HEK293 (cell line): ENCODE results near the gene IRX6.

Experiments used
- ZNF239 ChIP-seq: fragments of 450-650 bp; formaldehyde crosslinking; IDR thresholded peaks from 2 replicates; pipeline ENCODE4 v1.5.1; 2016; ENCODE audit warnings: missing biosample characterization, missing genetic modification characterization
- TF ChIP-seq, protein P1 (sequence below): fragments of 450-650 bp; formaldehyde crosslinking; IDR thresholded peaks from 2 replicates; pipeline ENCODE4 v1.5.1; 2016; ENCODE audit warnings: missing biosample characterization, missing genetic modification characterization

DNA sequence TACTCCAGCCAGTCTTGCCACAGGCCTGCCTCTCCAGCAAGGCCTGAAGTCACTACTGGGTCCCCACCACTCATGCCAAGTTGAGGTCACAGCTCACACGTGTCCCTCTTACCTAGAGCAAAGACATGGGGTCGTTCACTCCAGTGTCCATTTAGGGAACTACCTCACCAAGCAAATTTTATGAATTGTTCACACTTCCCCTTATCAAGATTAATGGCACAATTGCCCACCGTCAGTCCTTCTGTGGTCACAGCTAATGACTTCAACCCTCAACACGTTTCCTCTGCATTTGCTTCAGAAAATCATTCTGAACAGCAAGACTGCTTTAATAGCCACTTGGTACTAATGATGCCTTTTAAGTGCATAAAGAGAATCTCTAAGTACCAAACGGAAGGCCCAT, 14.6 kb downstream of the IRX6 start:
- no peak for TF ChIP-seq ZNF239 (tag by site-specific recombination)
- TF ChIP-seq, protein P1, sequence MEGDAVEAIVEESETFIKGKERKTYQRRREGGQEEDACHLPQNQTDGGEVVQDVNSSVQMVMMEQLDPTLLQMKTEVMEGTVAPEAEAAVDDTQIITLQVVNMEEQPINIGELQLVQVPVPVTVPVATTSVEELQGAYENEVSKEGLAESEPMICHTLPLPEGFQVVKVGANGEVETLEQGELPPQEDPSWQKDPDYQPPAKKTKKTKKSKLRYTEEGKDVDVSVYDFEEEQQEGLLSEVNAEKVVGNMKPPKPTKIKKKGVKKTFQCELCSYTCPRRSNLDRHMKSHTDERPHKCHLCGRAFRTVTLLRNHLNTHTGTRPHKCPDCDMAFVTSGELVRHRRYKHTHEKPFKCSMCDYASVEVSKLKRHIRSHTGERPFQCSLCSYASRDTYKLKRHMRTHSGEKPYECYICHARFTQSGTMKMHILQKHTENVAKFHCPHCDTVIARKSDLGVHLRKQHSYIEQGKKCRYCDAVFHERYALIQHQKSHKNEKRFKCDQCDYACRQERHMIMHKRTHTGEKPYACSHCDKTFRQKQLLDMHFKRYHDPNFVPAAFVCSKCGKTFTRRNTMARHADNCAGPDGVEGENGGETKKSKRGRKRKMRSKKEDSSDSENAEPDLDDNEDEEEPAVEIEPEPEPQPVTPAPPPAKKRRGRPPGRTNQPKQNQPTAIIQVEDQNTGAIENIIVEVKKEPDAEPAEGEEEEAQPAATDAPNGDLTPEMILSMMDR: no peak
